Hematopoietic multipotent progenitor cell treated with erythropoietin and hydrocortisone succinate and interleukin-3 and kit ligand, for 6 days (in vitro differentiated cells): Measurements from ENCODE around the gene ACOD1.
"Not testable (repeated sequence)": the region's sequence is repeated elsewhere in the genome, so short reads cannot be mapped to it uniquely, and the experiment has no call there.

Source experiments
- DNase-seq: peaks from one replicate; pipeline ENCODE4 v3.0.0-alpha.2; 2015

Gene ACOD1

DNA sequence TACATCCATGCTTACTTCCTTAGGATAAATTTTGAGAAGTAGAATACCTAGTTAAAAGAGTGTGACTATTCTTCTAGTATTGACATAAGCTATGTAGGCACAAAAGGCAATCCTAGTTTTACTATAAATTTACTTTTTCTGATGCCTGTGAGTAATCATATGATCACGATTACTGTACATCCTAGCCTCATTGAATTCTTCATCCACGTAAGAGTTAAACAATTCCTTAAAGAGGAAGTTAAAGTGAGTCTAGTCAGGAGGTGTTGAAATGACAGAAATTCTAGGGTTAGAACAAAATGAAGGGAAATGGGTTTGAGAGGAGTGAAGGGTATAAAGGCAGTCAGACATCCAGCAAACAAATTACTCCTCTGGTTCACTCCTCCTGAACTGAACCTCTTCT is at the start of gene ACOD1:
Gene ACOD1 (plus strand): TSS at position 363 of the 400 bp plus-strand sequence. CDS start 48 bp downstream, outside the sequence.
- no peak for DNase-seq

DNA sequence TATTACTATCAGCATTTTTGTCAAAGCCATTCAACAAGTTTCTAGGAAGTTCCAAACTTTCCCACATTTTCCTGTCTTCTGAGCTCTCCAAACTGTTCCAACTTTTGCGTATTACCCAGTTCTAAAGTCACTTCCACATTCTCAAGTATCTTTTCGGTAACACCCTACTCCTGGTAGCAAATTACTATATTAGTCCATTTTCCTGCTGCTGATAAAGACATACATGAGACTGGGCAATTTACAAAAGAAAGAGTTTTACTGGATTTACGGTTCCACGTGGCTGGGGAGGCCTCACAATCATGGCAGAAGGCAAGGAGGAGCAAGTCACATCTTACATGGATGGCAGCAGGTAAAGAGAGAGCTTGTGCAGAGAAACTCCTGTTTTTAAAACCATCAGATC is 49.2 kb upstream of the ACOD1 start:
- DNase-seq = not testable (repeated sequence)

- DNase-seq = peak; percentile 89
These were observed 44.7 kb upstream of the ACOD1 start for GRCh38 chr13:76903544-76904162.

GRCh38 chr13:76904507-76904906 is 43.8 kb upstream of the ACOD1 start:
- DNase-seq = no peak

DNA sequence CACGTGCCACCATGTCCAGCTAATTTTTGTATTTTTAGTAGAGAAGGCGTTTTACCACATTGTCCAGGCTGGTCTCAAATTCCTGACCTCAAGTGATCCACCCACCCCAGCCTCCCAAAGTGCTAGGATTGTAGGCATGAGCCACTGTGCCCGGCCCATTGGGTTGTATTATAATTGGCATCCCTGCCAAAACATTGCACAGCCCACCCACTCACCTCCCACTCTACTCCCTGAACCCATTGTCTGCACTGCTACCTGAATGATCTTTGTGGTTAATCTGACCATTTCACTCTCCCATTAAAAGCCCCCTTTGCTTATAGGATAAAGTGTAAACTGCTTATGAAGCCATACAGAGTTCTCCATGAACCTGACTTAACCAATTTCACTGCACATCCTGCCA is 35.8 kb upstream of the ACOD1 start:
- no peak for DNase-seq

GRCh38 chr13:76913898-76914297 is 34.4 kb upstream of the ACOD1 start:
- DNase-seq = no peak

- no peak for DNase-seq
These were observed 31.2 kb upstream of the ACOD1 start for GRCh38 chr13:76917095-76917494.

DNA sequence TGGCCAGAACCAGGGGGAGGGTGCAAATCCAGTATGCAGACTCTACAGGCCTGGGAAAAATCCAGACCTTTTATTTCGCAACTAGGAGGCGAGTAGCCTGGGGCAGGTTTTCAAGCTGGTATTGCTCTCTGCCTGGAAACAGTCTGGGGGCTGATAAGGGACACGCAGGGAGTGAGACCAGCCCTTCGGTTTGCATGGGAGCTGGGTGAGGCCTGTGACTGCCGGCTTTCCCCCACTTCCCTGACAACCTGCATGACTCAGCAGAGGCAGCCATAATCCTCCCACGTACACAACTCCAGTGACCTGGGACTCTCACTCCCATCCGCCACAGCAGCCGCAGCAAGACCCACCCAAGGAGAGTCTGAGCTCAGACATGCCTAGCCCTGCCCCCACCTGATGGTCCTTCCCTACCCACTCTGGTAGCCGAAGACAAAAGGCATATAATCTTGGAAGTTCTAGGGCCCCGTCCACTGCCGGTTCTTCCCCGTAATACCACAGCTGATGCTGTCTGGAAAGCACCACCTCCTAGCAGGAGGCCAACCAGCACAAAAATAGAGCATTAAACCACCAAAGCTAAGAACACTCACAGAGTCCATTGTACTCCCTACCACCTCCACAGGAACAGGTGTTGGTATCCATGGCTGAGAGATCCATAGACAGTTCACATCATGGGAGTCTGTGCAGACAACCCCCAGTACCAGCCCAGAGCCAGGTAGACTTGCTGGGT is 30.4 kb upstream of the ACOD1 start:
- peak; percentile 27 for DNase-seq

- DNase-seq = no peak
These were observed 26.8 kb upstream of the ACOD1 start for GRCh38 chr13:76921516-76921915.

DNA sequence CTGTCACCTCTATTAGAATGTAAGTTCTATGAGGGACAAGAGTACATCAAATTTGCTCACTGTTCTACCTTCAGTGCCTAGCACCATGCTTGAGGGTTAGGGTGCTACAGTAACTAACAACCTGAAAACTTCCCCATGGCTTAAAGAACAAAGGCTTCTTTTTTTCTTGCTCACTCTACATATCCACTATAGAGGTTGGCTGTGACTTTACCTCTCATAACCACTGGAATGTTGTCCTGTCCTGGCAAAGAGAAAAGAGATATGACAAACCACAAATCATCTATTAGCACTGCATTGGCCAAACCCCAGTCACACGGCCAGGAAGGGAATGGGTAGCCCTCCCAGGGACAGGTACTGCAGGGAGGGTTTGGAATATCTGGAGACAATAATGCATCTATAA is 23.2 kb upstream of the ACOD1 start:
- no peak for DNase-seq

- DNase-seq = no peak
These were observed 20.4 kb upstream of the ACOD1 start for GRCh38 chr13:76927955-76928354.

DNA sequence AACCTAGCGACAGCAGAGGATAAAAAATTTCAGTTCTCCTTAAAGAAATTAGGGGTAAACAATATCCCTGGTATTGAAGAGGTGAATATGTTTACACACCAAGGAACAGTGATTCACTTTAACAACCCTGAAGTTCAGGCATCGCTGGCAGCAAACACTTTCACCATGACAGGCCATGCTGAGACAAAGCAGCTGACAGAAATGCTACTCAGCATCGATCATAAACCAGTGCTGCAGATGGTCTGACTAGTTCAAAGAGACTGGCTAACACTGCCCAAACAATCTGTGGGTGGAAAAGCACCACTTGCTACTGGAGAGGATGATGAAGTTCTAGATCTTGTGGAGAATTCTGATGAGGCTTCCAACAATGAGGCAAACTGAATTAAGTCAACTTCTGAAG is 19.9 kb upstream of the ACOD1 start:
- DNase-seq = no peak

- no peak for DNase-seq
These were observed 19.0 kb upstream of the ACOD1 start for GRCh38 chr13:76929320-76929719.

GRCh38 chr13:76929851-76930374 is 18.4 kb upstream of the ACOD1 start:
- DNase-seq = no peak

DNA sequence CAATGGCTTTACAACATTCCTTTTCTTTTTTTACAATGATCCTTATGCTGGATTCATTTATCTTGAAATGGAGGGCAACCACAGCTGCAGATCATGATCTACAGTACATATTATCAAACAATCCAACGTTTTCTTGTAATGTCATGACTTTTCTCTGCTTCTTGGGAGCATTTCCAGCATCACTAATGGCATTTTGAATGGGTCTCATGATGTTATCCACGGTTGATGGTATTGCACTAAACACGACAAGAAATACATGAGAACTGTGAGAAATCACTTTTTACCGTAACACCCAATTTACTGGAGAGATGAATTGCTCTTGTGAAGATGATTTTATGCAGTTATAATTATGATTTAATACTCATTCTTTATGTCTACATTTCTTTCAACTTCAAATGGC is 16.2 kb upstream of the ACOD1 start:
- DNase-seq = no peak

DNA sequence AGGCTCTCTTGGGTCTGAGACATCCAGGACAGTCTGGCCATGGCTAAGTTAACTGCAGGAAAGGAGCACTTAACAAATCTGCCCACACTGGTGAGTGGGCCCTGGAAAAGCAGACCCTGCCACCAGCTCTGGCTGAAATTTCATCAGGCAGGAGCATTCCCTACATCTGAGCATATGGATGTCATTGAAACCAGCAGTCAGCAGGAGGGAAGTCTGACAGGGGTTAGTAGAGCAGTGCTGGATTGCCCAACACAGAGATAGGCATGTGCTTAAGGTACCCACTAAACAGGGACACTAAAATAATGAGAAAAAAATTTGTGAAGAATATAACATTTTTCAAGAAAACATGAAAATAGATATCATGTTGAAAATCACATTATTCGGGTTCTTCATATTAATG is 13.6 kb upstream of the ACOD1 start:
- DNase-seq = no peak

- no peak for DNase-seq
These were observed 11.5 kb upstream of the ACOD1 start for GRCh38 chr13:76936763-76937162.

DNA sequence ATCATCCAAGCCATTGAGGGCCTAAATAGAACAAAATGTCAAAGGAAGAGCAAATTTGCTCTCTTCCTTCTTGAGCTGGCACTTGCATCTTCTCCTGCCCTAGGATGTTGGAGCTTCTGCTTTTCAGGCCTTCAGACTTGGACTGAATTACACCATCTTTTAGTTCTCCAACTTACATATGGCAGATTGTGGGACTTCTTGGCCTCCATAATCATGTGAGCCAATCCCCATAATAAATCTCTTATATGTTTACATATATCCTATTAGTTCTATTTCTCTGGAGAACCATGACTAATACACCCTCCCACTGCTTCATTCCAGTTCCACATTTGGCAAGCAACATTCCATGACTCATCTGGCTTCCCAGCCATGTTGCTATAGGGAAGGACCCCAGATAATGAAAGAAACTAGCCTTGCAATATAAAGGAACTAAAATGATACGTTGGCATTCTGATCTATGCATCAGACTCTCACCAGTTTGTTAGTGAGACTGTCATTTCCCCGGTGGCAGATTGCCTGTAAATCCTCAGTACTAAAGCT is 11.0 kb upstream of the ACOD1 start:
- no peak for DNase-seq

DNA sequence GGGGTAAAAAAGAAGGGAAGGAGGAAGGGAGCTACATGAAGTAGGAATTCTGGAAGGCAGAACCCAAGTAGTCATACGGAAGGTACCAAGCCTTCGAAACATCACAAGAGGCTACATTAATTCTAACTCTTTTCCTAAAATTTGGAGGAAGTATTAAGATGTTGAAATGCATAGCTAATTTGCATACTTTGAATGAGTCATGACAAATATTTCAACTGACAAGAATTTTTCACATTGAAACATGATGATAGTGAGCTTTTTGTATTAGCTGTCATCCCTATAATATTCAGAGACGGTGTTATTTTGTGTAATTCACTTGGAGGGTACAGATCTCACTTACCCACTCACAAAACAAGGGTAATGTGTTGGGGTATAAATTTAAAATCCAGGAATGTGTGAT is 9.1 kb upstream of the ACOD1 start:
- DNase-seq = no peak

DNA sequence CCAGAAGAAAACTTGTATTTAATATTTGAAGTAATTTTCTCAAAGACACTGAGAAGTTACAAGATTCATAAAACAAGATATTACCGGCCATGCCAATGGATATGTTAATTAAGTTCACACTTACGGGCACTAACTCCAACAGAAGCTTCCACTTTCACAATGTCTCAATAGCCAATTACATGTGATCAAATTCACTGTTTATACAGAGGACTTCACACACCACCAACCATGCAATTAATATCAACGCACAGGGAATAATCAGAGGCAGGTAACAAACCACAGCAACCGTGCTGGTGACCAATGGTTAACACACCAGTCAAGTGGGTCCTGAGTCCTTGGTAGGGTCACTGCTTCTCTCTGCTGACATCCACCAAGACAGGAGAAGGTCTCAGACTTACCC is 5.9 kb upstream of the ACOD1 start:
- no peak for DNase-seq

GRCh38 chr13:76943646-76944045 is 4.7 kb upstream of the ACOD1 start:
- DNase-seq = no peak

DNA sequence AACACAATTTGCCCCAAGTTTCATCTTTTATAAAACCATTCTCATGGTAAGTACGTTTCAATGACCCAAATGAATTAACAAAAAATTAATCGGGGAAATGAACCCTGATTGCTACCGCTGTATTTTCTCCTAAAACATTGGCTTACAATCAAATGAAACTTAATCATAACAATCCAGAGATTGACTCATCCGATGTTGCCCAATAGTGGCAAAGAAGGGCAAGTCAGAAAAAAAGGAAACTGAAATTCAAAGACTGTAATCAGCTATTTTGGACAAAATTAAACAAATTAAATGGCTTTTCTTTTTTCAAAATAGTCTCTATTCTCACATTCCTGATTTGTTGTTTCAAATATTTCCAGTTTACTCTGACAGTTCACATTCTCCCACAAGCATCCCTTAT is 3.9 kb upstream of the ACOD1 start:
- no peak for DNase-seq

- no peak for DNase-seq
These were observed 1.8 kb downstream of the ACOD1 start for GRCh38 chr13:76950101-76950500.

GRCh38 chr13:76953968-76954367 is 5.7 kb downstream of the ACOD1 start:
- no peak for DNase-seq
